Measurements from ENCODE around the gene CSNK2A3.
A peak's percentile ranks its signal among the peaks of the same experiment; 100 is the strongest.
"Not testable (repeated sequence)": the region's sequence is repeated elsewhere in the genome, so short reads cannot be mapped to it uniquely, and the experiment has no call there.

CSNK2A3 gene

DNA sequence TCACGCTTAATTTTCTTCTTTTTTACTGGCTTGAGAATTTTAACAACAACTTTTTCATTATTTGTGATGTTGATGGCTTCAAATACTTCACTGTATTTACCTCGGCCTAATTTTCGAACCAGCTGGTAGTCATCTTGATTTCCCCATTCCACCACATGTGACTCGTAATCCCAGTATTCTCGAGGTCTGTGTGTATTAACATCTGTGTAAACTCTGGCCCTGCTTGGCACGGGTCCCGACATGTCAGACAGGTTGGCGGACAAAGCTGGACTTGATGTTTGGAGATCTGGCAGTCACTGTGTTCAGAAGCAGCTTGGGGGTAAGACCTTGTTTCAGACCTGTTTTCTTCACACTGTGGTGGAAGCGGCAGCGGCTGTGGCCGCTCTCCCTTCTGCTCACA lies at the start of gene CSNK2A3:
Gene CSNK2A3, minus strand, starts transcription at position 373 of the 400 bp plus-strand sequence. Its CDS starts 131 bp downstream, at position 242.
- DNase-seq = not testable (repeated sequence)

DNA sequence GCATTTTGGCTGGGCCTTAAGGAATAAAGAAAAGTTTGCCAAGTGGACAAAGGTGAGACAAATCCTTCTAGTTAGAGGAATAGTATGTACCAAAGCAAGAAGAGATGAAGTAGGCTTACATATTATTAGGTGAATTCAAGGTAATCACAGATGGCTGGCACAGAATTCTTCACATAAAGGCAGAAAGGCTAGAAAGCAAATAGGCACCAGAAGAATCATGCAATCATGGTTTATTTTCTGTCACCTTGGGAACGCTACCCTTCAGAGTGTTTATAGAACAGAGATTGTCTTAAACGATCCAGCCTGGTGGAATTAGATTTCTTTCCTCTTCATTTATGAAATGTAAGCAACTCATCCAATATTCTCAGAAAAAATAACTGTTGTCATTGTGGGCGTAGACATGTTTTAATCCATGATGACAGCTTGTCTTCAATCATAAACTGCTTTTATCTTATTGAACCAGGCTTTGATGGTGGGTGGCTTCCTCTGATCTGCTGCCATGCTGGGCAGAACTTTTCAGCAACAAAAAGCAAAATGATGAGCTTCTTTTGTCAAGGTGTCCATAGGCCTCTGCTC lies 49.0 kb upstream of the CSNK2A3 start:
- no peak for DNase-seq

- DNase-seq = no peak
These were observed 47.7 kb upstream of the CSNK2A3 start for GRCh38 chr11:11400635-11401232.

- DNase-seq = no peak
These were observed 47.1 kb upstream of the CSNK2A3 start for GRCh38 chr11:11400121-11400520.

- no peak for DNase-seq
These were observed 44.7 kb upstream of the CSNK2A3 start for GRCh38 chr11:11397781-11398180.

- DNase-seq = no peak
These were observed 44.0 kb upstream of the CSNK2A3 start for GRCh38 chr11:11397036-11397415.

- no peak for DNase-seq
These were observed 43.4 kb upstream of the CSNK2A3 start for GRCh38 chr11:11396301-11397035.

DNA sequence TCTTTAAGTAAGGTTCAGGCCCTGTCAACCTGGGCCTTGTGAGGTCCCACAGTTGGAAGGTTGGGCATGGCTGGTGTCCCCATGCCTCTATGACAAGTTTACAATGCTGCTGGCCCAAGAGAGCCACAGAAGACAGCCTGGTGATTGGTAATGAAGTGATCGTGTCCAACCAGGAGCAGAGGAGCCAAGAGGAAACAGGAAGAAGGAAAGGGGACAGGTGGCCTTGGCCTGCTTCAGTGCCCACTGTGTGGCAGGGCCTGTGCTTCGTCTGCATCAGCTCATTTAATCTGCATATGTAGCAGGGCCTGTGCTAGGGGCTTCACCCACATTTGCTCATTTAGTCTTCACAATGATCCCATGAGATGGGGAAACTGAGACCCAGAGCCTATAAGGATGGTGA lies 42.1 kb upstream of the CSNK2A3 start:
- no peak for DNase-seq

GRCh38 chr11:11394241-11394640 lies 41.2 kb upstream of the CSNK2A3 start:
- no peak for DNase-seq

- no peak for DNase-seq
These were observed 38.9 kb upstream of the CSNK2A3 start for GRCh38 chr11:11391796-11392463.

DNA sequence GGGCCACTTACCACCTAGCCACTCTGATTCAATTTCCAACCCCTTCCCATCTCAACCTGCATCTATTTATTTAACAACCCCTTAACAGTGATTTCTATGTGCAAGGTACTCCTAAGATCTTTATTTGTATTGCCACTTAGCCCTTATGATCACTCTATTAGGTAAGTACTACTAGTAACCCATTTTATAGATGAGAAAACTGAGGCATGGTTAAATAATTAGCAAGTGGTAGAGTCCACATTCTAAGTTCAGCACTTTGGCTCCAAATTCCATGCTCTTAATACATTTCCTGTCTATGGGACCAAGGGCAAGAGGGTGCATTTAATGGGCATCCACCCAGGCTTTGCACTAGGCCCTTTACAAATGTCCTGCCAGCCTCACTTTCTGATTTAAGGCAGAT lies 38.1 kb upstream of the CSNK2A3 start:
- peak; percentile 65 for DNase-seq

- no peak for DNase-seq
These were observed 37.2 kb upstream of the CSNK2A3 start for GRCh38 chr11:11390068-11390771.

DNA sequence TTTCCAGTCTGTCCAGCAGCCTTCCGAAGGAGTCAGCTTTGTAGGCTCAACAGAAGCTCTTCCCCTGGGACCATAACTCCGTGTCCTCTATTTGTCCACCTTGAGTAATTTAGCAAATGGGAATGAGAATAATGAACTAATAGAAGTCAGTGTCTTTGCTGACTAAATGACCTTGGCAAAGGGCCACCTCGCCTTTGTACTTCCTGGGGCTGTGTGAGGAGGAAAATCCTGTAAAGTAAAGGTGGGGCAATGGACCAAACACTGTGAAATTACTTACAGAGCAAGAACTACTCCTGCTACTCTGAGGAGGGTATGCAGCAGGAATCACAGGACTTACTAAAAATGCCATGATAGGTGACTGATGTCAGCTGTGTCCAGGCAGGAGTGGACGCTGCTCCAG lies 36.2 kb upstream of the CSNK2A3 start:
- no peak for DNase-seq

GRCh38 chr11:11387622-11388305 lies 34.7 kb upstream of the CSNK2A3 start:
- peak; percentile 26 for DNase-seq

- DNase-seq = no peak
These were observed 34.2 kb upstream of the CSNK2A3 start for GRCh38 chr11:11387207-11387606.

DNA sequence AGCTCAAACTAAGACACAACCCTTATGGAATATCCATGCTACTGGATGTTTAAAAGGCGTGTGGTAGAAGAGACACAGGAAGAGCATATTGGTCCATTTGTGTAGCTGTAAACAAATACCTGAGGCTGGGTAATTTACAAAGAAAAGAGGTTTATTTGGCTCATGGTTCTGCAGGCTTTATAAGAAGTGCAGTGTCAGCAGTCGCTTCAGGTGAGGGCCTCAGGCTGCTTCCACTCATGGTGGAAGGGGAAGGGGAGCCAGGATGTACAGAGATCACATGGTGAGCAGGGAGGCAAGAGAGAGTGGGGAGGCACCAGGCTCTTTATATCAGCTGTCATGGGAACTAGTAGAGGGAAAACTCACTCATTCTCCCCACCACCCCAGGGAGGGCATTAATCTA lies 31.8 kb upstream of the CSNK2A3 start:
- DNase-seq = no peak

GRCh38 chr11:11383995-11384394 lies 30.9 kb upstream of the CSNK2A3 start:
- no peak for DNase-seq

DNA sequence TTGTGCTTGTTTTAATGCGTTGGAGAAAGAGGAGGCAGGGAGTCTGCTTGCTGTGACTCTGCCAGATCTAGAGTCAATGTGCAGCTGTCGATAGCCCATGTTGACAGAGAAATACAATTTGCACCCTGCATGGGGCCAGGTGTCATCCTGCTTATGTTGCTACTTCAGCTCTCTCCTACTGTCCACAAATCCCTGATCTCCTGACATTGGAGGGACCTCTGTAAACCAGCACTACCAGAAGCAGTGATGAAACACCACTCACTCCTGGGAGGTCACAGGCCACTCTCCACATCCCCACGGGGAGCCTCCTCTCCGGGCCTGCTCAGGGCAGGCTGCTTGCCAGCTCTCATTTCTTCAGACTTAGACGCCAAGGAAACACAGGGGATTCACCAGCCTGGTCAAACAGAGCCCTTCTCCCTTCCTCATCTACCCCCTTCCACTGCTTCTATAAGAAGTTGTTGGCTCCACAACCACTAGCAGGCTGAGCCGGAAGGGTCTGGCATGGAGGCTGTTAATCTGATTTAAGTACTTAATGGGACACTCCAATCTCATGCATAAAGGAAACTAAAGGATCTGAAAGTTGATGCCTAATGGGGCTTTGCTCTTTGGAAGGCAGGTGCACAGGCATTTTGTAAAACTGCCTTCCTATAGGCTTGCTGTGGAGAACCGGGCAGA lies 29.9 kb upstream of the CSNK2A3 start:
- peak; percentile 98 for DNase-seq

- DNase-seq = no peak
These were observed 28.5 kb upstream of the CSNK2A3 start for GRCh38 chr11:11381471-11382105.

GRCh38 chr11:11380883-11381282 lies 27.8 kb upstream of the CSNK2A3 start:
- no peak for DNase-seq

DNA sequence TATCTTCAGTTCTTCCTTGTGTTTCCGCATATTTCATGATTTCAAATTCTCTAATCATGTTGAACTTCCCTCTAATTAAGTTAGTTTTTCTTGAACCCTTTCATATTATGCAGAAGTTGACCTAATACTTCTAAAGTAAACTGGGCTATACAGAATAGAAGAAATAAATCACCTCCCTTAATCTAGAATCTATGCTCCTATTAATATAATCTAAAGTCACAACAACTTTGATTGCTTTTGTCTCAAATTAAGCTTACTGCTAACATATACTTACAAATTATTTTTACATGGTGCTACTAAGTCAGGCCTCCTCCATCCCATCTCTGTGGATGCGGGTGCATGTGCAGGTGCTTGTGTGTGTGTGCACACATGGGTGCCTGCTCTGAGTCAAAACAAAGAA lies 27.3 kb upstream of the CSNK2A3 start:
- DNase-seq = no peak

Measured in DMS79 treated with DMSO at 0.1 percent for 48 hours (cell line).